ENCODE results near the gene ADRA2B.

DNA sequence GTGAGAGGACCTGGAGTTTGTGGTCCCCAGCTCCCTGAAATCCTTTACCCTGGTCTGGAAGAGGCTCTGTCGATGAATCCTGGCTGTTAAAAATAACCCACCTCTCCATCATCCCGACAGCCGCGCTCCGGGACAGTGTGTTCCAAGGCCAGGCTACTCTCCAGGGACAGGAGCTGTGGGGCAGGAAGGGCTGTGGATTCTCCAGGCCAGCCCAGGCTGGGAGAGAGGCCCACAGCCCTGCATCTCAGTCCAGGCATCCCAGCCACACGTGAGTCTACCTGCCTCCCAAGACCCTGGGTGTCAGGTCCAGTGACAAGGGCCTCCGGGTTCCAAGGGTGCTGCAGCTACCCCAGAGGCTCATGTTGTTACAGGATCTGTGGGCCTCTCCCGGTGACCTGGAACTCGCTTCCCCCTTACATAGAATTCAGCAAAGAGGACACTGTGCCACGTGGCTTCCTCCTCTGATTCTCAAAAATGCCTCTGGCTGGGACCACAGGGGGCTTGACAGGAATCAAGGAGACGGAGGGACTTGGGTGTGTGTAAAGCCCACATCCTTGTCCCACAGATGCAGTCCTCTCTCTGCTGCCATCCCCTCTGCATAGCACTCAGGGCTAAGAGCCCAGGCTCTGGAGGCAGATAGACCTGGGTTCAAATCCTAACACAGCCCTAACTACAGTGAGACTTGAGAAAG is 17.3 kb downstream of the ADRA2B start:
- TF ChIP-seq, protein P1, sequence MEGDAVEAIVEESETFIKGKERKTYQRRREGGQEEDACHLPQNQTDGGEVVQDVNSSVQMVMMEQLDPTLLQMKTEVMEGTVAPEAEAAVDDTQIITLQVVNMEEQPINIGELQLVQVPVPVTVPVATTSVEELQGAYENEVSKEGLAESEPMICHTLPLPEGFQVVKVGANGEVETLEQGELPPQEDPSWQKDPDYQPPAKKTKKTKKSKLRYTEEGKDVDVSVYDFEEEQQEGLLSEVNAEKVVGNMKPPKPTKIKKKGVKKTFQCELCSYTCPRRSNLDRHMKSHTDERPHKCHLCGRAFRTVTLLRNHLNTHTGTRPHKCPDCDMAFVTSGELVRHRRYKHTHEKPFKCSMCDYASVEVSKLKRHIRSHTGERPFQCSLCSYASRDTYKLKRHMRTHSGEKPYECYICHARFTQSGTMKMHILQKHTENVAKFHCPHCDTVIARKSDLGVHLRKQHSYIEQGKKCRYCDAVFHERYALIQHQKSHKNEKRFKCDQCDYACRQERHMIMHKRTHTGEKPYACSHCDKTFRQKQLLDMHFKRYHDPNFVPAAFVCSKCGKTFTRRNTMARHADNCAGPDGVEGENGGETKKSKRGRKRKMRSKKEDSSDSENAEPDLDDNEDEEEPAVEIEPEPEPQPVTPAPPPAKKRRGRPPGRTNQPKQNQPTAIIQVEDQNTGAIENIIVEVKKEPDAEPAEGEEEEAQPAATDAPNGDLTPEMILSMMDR (IDR thresholded peaks at IDR 0.05 in 2 of 3, conservative IDR thresholded peaks at IDR 0.05 in 1 of 3; ENCODE audit: borderline replicate concordance in 1 of 3, insufficient read depth in 1 of 3, low read depth in 2 of 3, low read length in 2 of 3) = no peak
- TF ChIP-seq, protein P2, sequence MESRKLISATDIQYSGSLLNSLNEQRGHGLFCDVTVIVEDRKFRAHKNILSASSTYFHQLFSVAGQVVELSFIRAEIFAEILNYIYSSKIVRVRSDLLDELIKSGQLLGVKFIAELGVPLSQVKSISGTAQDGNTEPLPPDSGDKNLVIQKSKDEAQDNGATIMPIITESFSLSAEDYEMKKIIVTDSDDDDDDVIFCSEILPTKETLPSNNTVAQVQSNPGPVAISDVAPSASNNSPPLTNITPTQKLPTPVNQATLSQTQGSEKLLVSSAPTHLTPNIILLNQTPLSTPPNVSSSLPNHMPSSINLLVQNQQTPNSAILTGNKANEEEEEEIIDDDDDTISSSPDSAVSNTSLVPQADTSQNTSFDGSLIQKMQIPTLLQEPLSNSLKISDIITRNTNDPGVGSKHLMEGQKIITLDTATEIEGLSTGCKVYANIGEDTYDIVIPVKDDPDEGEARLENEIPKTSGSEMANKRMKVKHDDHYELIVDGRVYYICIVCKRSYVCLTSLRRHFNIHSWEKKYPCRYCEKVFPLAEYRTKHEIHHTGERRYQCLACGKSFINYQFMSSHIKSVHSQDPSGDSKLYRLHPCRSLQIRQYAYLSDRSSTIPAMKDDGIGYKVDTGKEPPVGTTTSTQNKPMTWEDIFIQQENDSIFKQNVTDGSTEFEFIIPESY (IDR thresholded peaks at IDR 0.05; ENCODE audit: extremely low read depth, insufficient replicate concordance, low read length) = no peak
- TF ChIP-seq POLR2A (IDR thresholded peaks at IDR 0.05; ENCODE audit: borderline replicate concordance, extremely low read depth, insufficient read depth, insufficient read length) (no peak), YY1 (IDR thresholded peaks at IDR 0.05; ENCODE audit: extremely low read depth, insufficient replicate concordance, low read depth, low read length) (no peak)

Measured in HCT116 (cell line).